NCI-H2227 (cell line): ENCODE data around the gene CPXM2.

Source experiments
- DNase-seq: peaks from one replicate; lab custom pipeline; 2025; ENCODE audit not compliant: unreplicated experiment; lab: John Stamatoyannopoulos, UW

The CPXM2 gene

DNA sequence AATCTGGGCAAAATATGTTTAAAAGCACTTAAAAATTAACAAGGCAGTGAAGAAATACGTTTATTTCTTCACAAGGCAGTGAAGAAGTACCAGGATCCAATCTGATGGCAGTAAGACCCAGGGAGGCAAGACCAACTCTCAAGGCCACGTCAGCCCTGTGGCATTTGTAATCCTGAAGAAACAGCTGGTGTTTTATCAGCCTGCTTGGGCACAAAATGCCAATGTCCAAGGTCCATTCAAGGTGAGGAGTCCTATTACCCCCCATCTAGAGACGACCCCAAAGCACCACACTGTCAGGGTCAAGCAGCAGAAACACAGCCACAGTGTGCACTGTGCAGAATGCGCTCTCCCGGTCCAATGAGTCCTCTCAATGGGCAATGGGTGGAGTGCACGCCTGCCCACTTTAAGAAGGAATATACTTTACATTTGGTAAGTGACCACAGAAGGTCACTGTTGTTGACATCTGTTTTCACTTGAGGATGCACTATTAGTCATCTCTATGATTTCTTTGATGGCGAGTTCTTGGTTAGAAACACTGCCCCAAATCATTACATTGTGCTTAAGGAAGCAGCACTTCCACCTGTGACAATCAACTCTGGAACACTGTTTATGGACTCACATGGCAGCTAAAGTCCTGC, 12.8 kb downstream of the CPXM2 start:
- DNase-seq, result no peak

- DNase-seq, result no peak
These were observed 21.3 kb downstream of the CPXM2 start for GRCh38 chr10:123870260-123870659.

- no peak for DNase-seq
These were observed 22.6 kb downstream of the CPXM2 start for GRCh38 chr10:123869020-123869414.

DNA sequence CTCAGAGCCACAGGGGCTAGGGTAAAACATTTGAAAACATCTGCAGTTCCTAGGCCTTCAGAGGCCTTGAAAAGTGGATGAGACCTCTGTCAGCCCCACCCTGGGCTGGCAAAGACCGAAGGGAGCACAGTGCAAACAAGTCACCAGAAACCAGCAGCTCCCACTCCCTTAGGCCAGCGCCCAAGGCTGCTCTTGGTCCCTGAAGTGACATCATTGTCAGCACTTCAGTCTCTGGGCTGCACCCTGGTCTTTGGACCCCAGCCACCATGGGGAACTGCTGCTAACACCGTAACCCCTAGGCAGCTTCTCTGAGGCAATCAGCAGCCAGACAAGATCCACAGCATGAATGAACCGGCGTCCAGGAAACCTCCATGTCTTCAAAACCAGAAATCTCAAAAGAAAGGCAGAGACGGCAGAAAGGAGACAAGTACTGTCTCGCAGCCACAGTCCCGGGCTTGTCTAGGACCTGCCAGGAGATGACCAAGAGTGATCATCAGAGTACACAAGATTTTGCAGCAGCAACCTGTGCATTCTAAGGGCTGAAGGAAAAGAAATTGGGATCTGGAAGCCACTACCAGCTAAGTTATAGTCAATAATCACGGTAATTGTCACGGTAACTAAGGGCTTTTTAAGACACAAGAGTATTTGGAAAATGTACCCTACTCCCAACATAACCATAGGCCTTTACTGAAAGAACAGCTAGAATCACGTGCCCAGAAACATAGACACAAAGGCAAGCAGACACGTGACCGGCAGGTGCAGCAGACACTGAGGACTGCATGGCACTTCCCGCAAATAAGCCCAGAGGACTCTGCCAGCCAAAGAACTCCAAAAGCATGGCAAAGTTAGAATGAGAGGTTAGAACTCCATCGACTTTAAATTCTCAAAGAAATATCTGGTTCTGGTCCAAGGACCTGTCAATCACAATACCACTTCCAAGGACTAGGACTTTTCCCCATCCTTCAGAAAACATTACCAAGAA, 23.3 kb downstream of the CPXM2 start:
- no peak for DNase-seq

DNA sequence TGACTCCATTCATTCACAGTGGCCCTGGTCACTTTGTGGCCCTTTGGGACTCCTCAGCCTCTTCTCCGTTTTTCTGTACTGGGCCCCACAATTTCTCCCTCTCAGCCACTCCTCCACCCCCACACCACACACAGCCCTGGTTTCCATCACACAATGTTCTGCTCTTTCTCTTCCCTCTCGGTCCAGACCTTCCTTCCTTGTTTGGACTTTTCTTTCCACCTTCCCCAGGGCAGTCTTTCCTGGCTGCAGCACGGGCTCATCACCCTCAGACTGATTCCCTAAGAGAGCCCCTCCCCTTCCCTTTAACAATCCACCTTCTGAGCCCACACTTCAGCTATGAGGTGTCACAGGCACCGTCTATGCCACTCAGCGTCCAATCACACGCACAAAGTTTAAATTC, 25.7 kb downstream of the CPXM2 start:
- no peak for DNase-seq

DNA sequence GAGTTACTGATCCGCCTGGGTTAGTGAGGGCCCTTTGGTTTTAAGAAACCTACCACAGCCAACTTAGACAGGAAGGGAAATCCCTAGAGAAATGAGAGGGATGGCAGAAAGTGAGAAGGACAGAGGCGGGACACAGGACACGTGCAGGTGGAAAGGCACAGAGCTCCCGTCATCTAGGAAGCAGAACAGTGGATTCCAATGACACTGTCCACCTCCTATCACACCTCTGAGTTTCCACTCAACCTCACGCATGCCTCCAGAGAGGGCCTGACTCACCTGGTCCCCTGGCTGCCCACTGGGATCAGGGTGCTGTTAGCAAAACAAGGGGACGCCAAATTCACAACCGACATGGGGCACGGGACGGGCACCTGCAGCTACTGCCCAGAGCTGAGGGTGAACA, 26.3 kb downstream of the CPXM2 start:
- DNase-seq, result no peak

GRCh38 chr10:123864923-123865322, 26.7 kb downstream of the CPXM2 start:
- DNase-seq, result no peak

- no peak for DNase-seq
These were observed 27.7 kb downstream of the CPXM2 start for GRCh38 chr10:123863721-123864482.

DNA sequence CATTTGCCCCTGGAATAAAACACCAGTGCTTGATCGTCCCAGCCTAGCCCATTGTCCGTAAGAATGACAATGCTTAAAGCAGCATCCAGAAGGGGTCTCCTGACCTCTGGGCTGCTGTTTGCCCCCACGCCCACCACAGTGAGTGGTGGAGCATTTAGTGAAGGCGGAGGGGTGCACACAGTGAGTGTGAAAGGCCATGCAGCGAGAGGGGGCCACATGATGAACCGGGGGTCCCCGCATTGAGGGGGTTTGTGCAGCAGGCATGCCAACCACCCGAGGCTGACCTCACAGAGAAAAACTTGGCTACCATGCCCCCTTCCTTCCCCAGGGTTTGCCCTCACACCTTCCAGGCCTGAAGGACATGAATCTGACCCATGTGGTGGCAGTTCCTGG, 28.4 kb downstream of the CPXM2 start:
- DNase-seq, result no peak

DNA sequence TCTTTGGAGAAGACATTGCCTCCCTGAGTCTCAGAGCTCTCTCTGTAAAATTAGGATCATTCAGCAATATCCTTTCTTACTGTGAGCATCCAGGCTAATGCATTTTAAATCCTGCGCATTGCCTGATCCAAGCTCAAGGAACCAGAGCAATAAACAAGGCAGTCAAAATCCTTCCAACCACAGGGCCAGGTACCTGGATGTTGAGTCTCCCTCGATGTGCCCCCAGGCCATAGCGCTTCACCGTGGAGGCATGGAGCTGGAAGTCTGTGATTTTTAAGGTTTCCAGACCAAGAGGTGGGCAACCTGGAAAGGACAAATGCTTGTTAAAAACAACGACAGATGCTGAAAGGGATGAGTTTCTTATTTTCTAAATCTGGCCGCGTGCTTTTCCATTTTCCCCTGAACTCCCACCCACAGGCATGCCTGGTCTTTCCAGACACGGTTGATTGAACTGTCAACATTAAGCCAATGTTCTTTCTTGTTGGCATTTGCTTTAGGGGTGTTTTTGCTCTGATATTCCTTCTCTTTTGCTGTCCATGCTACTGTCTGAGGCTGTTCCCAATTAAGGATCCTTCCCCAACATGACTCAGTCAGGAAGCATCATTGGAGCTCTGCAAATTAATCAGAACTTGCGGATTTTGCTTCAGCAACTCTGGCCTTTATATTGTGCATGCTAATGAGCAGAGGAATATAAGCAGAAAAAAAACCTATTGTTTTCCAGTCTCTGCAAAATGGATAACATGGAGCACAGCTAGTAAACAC, 29.0 kb downstream of the CPXM2 start:
- no peak for DNase-seq

DNA sequence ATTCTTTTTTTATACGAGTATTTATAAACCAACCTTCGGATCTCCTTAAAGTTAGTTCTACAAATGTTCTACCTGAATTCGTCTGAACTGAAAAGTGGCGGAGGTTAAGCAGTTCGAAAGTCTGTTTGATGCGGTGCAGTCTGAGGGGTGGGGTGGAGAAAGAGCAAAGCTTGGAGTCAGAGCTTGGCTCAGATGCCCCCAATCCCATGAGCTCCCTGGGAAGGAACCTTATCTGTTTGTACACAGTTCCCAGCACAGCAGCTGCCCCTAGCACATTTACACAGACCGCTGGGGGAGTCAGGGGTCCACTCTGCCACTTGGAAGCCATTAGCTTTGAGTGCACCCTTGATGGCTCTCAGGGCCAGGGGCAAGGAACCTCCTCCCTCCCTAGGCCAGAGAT, 30.8 kb downstream of the CPXM2 start:
- no peak for DNase-seq

- no peak for DNase-seq
These were observed 31.4 kb downstream of the CPXM2 start for GRCh38 chr10:123860209-123860608.

- no peak for DNase-seq
These were observed 32.0 kb downstream of the CPXM2 start for GRCh38 chr10:123859653-123860050.

DNA sequence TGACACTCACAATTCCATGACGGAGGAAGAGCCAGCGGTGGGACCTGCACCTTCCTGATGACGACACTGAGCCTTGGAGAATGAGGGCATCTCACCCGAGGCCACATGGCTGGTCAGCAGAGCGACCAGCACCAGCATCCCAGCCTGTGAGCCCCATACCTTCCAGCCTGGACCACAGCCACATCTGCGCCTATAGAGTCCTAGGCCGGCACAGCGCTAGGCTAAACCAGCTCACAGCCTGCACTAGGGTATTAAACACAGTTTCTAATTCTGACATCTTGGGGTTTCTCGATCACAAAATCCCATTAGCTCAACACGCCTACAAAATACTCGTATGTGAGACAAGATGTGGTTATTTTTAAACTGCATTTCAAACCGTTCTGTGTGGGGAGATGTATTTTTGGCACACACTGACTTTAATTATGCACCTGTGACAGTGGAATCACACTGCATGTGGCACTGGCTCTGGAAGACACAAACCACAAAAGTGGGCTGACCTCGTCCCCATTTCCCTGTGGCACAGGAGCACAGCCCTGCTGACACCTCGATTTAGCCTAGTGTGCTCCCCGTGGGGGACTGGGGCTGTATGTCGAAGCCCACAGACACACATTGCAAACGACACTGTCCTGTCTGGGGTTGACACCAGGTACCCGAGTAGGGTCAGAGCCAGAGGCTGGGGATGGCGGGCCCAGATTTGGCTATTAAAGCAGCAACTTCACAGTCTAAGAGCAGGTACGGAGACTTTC, 32.5 kb downstream of the CPXM2 start:
- no peak for DNase-seq

GRCh38 chr10:123858077-123858681, 33.4 kb downstream of the CPXM2 start:
- no peak for DNase-seq

DNA sequence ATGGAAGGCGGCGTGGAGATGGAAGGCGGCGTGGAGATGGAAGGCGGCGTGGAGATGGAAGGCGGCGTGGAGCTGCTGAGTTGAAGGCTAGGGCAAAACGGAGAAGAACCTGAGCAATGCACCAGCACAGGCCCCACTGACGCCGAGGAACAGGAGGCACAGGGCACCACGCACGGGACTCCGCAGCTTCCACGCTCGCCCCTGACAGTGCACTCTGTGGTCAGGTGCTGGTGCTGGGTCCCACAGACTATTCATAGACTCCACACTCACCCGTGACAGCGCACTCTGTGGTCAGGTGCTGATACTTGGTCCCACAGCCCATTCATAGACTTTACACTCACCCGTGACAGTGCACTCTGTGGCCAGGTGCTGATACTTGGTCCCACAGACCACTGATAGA, 34.0 kb downstream of the CPXM2 start:
- DNase-seq, result no peak

DNA sequence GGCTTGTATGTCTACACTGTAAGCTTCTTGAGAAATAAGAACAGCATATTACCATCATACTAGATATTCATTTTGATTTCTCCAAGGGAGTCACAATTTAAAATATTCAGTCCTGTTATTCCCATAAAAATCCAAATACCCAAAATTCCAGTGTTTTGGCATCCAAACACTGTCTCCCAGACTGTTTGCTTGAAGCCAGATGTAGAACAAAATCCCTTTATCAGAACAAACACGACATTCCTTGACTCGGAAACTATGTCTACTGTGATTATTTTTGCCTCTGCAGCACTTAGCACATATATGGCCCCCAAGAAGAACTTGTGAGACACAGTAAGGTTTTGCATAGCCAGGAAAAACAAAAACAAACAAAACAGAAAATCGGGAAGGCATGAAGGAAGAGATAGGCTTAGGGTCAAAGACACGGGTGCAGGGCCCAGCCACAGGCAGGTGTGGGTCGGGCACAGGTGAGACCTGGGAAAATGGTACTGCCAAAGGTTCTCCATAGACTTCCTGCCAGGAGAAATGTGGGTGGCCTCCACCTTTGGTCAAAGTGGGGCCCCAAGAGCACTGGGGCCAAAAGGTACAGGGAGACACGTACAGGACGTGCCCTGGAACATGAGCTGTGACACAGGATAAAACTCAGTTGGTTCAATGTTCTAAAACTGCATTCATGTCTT, 36.5 kb downstream of the CPXM2 start:
- DNase-seq, result no peak

- DNase-seq, result no peak
These were observed 37.1 kb downstream of the CPXM2 start for GRCh38 chr10:123854498-123854897.

- DNase-seq, result no peak
These were observed 37.6 kb downstream of the CPXM2 start for GRCh38 chr10:123854003-123854402.
